H9 (cell line): Measurements from ENCODE around the gene PLEKHO1. TPM values are rescaled to one million over a fixed set of nuclear protein-coding genes. Genes with fewer than 3 reads are reported as not detected.

Experiments used
- DNase-seq: peaks from one replicate; pipeline ENCODE4 v3.0.0-alpha.2; 2017
- H2AFZ ChIP-seq: one replicate; pipeline ENCODE4 v1.6.1; 2013; ENCODE audit warnings: mild to moderate bottlenecking, low read length, control low read depth, moderate library complexity
- H2AK5ac ChIP-seq: 2 replicates; pipeline ENCODE4 v1.6.1; 2013; ENCODE audit warnings: low read length, control low read depth, mixed read lengths; ENCODE audit not compliant: insufficient read length
- H2BK120ac ChIP-seq: one replicate; pipeline ENCODE4 v1.6.1; 2013; ENCODE audit warnings: low read depth, mild to moderate bottlenecking, low read length, control low read depth, inconsistent platforms; ENCODE audit not compliant: poor library complexity, severe bottlenecking
- H2BK12ac ChIP-seq: 2 replicates; pipeline ENCODE4 v1.6.1; 2013; ENCODE audit warnings: low read length, control low read depth, mixed read lengths, low read depth; ENCODE audit not compliant: insufficient read length
- H2BK15ac ChIP-seq: 2 replicates; pipeline ENCODE4 v1.6.1; 2013; ENCODE audit warnings: low read depth, low read length, control low read depth
- H2BK20ac ChIP-seq: one replicate; pipeline ENCODE4 v1.6.1; 2013; ENCODE audit warnings: low read depth, mild to moderate bottlenecking, low read length, control low read depth, inconsistent platforms; ENCODE audit not compliant: poor library complexity, severe bottlenecking
- H2BK5ac ChIP-seq: 2 replicates; pipeline ENCODE4 v1.6.1; 2013; ENCODE audit warnings: low read length, control low read depth, mixed read lengths; ENCODE audit not compliant: insufficient read length
- H3K14ac ChIP-seq: 2 replicates; pipeline ENCODE4 v1.6.1; 2013; ENCODE audit warnings: low read length, control low read depth; ENCODE audit not compliant: insufficient read depth
- H3K18ac ChIP-seq: 2 replicates; pipeline ENCODE4 v1.6.1; 2013; ENCODE audit warnings: low read depth, mild to moderate bottlenecking, mixed read lengths, low read length, control low read depth; ENCODE audit not compliant: insufficient read length
- H3K23ac ChIP-seq: 2 replicates; pipeline ENCODE4 v1.6.1; 2013; ENCODE audit warnings: low read length, control low read depth, mixed read lengths, low read depth; ENCODE audit not compliant: insufficient read length
- H3K23me2 ChIP-seq: 2 replicates; pipeline ENCODE4 v1.6.1; 2013; ENCODE audit warnings: low read depth, mild to moderate bottlenecking, mixed read lengths, low read length, control low read depth; ENCODE audit not compliant: insufficient read length, poor library complexity, severe bottlenecking
- H3K27ac ChIP-seq: 2 replicates; pipeline ENCODE4 v1.5.1; 2013; ENCODE audit warnings: low read length, control low read depth, mixed read lengths, low read depth; ENCODE audit not compliant: insufficient read length
- H3K27me3 ChIP-seq: 2 replicates; pipeline ENCODE4 v1.6.1; 2013; ENCODE audit warnings: low read length, control low read depth, inconsistent platforms; ENCODE audit not compliant: insufficient read depth
- H3K4ac ChIP-seq: 2 replicates; pipeline ENCODE4 v1.6.1; 2013; ENCODE audit warnings: low read depth, mild to moderate bottlenecking, control low read depth, inconsistent platforms, low read length, moderate library complexity
- H3K4me1 ChIP-seq: 2 replicates; pipeline ENCODE4 v1.6.1; 2013; ENCODE audit warnings: low read length, control low read depth, inconsistent platforms; ENCODE audit not compliant: insufficient read depth
- H3K4me2 ChIP-seq: 2 replicates; pipeline ENCODE4 v1.6.1; 2013; ENCODE audit warnings: low read length, control low read depth, mixed read lengths; ENCODE audit not compliant: insufficient read length, insufficient read depth
- H3K56ac ChIP-seq: 2 replicates; pipeline ENCODE4 v1.6.1; 2013; ENCODE audit warnings: low read depth, mild to moderate bottlenecking, mixed read lengths, low read length, control low read depth; ENCODE audit not compliant: insufficient read length
- H3K79me1 ChIP-seq: 2 replicates; pipeline ENCODE4 v1.6.1; 2013; ENCODE audit warnings: low read depth, mild to moderate bottlenecking, moderate library complexity, low read length, control low read depth, inconsistent platforms; ENCODE audit not compliant: insufficient read depth, poor library complexity, severe bottlenecking
- H3K79me2 ChIP-seq: 2 replicates; pipeline ENCODE4 v1.6.1; 2013; ENCODE audit warnings: low read length, control low read depth, inconsistent platforms; ENCODE audit not compliant: insufficient read depth
- H3K9ac ChIP-seq: 2 replicates; pipeline ENCODE4 v1.6.1; 2013; ENCODE audit warnings: low read length, control low read depth, mixed read lengths; ENCODE audit not compliant: insufficient read length; ENCODE audit errors: extremely low read depth
- H3K9me3 ChIP-seq: one replicate; pipeline ENCODE4 v1.6.1; 2013; ENCODE audit warnings: low read depth, low read length, inconsistent platforms; ENCODE audit not compliant: control insufficient read depth
- H3T11ph ChIP-seq: one replicate; pipeline ENCODE4 v1.6.1; 2013; ENCODE audit warnings: mild to moderate bottlenecking, low read length, control low read depth, inconsistent platforms
- H4K20me1 ChIP-seq: one replicate; pipeline ENCODE4 v1.6.1; 2013; ENCODE audit not compliant: control insufficient read depth, insufficient read length, insufficient read depth
- H4K5ac ChIP-seq: 2 replicates; pipeline ENCODE4 v1.6.1; 2013; ENCODE audit warnings: low read depth, mild to moderate bottlenecking, mixed read lengths, low read length, control low read depth; ENCODE audit not compliant: insufficient read length
- H4K8ac ChIP-seq: replicated peaks from 2 replicates; pipeline ENCODE4 v1.6.1; 2013; ENCODE audit warnings: low read length, control low read depth, mixed read lengths, low read depth; ENCODE audit not compliant: insufficient read length
- H4K91ac ChIP-seq: 2 replicates; pipeline ENCODE4 v1.6.1; 2013; ENCODE audit warnings: low read depth, mild to moderate bottlenecking, moderate library complexity, mixed read lengths, low read length, control low read depth; ENCODE audit not compliant: insufficient read length
- H3K27ac Mint-ChIP-seq, 3 experiments: 2 replicates in 2 of 3; 3 replicates in 1 of 3; pipeline ENCODE4 v1.8.0; 2020 to 2021; ENCODE audit warnings: mixed read lengths in 3 of 3, mild to moderate bottlenecking in 1 of 3, moderate library complexity in 1 of 3
- H3K27me3 Mint-ChIP-seq: 2 replicates; pipeline ENCODE4 v1.8.0; 2021; ENCODE audit warnings: low read depth, mild to moderate bottlenecking, moderate library complexity, mixed read lengths
- H3K36me3 Mint-ChIP-seq, 3 experiments: 2 replicates in 2 of 3; 3 replicates in 1 of 3; pipeline ENCODE4 v1.8.0; 2020 to 2021; ENCODE audit warnings: low read depth in 3 of 3, mixed read lengths in 3 of 3; ENCODE audit not compliant: insufficient read depth in 1 of 3
- H3K4me1 Mint-ChIP-seq, 2 experiments: 2 replicates each; pipeline ENCODE4 v1.8.0; 2020; ENCODE audit warnings: mixed read lengths in 2 of 2
- H3K4me3 Mint-ChIP-seq, 2 experiments: 2 replicates in 1 of 2; 3 replicates in 1 of 2; pipeline ENCODE4 v1.8.0; 2020 to 2021; ENCODE audit warnings: mild to moderate bottlenecking in 2 of 2, mixed read lengths in 2 of 2, moderate library complexity in 1 of 2
- H3K9me3 Mint-ChIP-seq, 2 experiments: 2 replicates in 1 of 2; 3 replicates in 1 of 2; pipeline ENCODE4 v1.8.0; 2020; ENCODE audit warnings: mild to moderate bottlenecking in 2 of 2, mixed read lengths in 2 of 2, moderate library complexity in 1 of 2
- CTCF ChIP-seq: fragments of 200-600 bp; sonication (generic); conservative IDR thresholded peaks from 3 replicates; pipeline ENCODE4 v1.8.0; 2021; ENCODE audit warnings: antibody characterized with exemption, mild to moderate bottlenecking
- WGBS: extraction: QIAGEN DNeasy Blood & Tissue Kit; methylation state at CpG from one replicate; pipeline ENCODE4 v1.1.7; 2013; ENCODE audit warnings: missing lambda C conversion rate, low lambda C conversion rate, mixed read lengths; ENCODE audit not compliant: insufficient read length; ENCODE audit errors: extremely low coverage; 5-methylcytosine and 5-hydroxymethylcytosine counted together
- total RNA-seq: library from RNA; stranded (reverse); gene quantifications from 2 replicates; pipeline ENCODE4 v1.2.1, GENCODE V29; 2021

PLEKHO1 gene
- total RNA-seq, 1 experiment from 2014 or later: 48.1 TPM

GRCh38 chr1:150194381-150195031 is 44.8 kb downstream of the PLEKHO1 start:
- Histone ChIP-seq H3K23ac (no peak overlapping the region), H4K91ac (no peak overlapping the region), H2BK12ac (no peak overlapping the region), H3K79me1 (no peaks in the 10 kb centered on the region), H3K79me2 (no peaks in the 10 kb centered on the region), H3T11ph (no peak overlapping the region), H2BK5ac (no peak overlapping the region), H3K9me3 (no peaks in the 10 kb centered on the region), H3K4ac (no peak overlapping the region), H3K18ac (no peak overlapping the region), H4K8ac (no peak overlapping the region), H2AFZ (no peak overlapping the region), H3K56ac (no peak overlapping the region), H4K5ac (no peak overlapping the region), H3K27ac (no peak overlapping the region), H3K4me2 (no peak overlapping the region), H3K14ac (no peak overlapping the region), H2BK120ac (no peak overlapping the region), H2BK20ac (no peak overlapping the region), H4K20me1 (no peaks in the 10 kb centered on the region), H2AK5ac (no peak overlapping the region), H3K23me2 (no peaks in the 10 kb centered on the region), H3K4me1 (no peaks in the 10 kb centered on the region; the same call in 1 of the 2 replicates), H2BK15ac (no peak overlapping the region), H3K27me3 (no peaks in the 10 kb centered on the region), H3K9ac (no peak overlapping the region)
- DNase-seq: no peak
- Mint-ChIP-seq H3K36me3 (peaks cover 0 to 10% (median 2%) of the 10 kb centered on the region in 3 experiments; a peak in 4 of 7 replicates), H3K4me1 (peaks cover 14 to 16% of the 10 kb centered on the region in 2 experiments), H3K27ac (peak overlapping the region in 2 of 3 experiments; percentile 21 to 69; a peak in 3 of 7 replicates), H3K9me3 (peaks cover 12 to 14% of the 10 kb centered on the region in 2 experiments), H3K4me3 (no peak overlapping the region), H3K27me3 (no peaks in the 10 kb centered on the region)
- no peak for TF ChIP-seq CTCF
- no CpG with 5 or more reads among the region's 4 CpGs for WGBS
